Measurements from ENCODE around the gene BCAS3.

- TF ChIP-seq CTCF (conservative IDR thresholded peaks at IDR 0.05): no peak
- TF ChIP-seq ZFX (IDR thresholded peaks at IDR 0.05): no peak
Measured at GRCh38 chr17:61134551-61135235, 457.0 kb downstream of the BCAS3 start.

All from C4-2B (cell line).